GM10266 (cell line): ENCODE results near the gene HBG2.

Source experiments
- DNase-seq: peaks from one replicate; pipeline ENCODE4 v3.0.0; 2012; ENCODE audit errors: extremely low spot score
- CTCF ChIP-seq: IDR thresholded peaks from 2 replicates; pipeline ENCODE4 v1.5.1; 2012; ENCODE audit warnings: mild to moderate bottlenecking, low read depth; ENCODE audit not compliant: control insufficient read depth, insufficient read depth; ENCODE audit errors: missing control alignments

The HBG2 gene

GRCh38 chr11:5232176-5232575 is 22.4 kb downstream of the HBG2 start:
- DNase-seq: no peak
- no peak for TF ChIP-seq CTCF

GRCh38 chr11:5231111-5231510 is 23.5 kb downstream of the HBG2 start:
- no peak for TF ChIP-seq CTCF
- no peak for DNase-seq

- TF ChIP-seq CTCF: no peak
- no peak for DNase-seq
Observed at GRCh38 chr11:5230266-5230665, 24.3 kb downstream of the HBG2 start.

GRCh38 chr11:5229796-5230195 is 24.8 kb downstream of the HBG2 start:
- DNase-seq: no peak
- TF ChIP-seq CTCF: no peak

GRCh38 chr11:5229356-5229755 is 25.2 kb downstream of the HBG2 start:
- no peak for DNase-seq
- TF ChIP-seq CTCF: no peak

GRCh38 chr11:5228124-5228523 is 26.5 kb downstream of the HBG2 start:
- TF ChIP-seq CTCF: no peak
- DNase-seq: no peak

GRCh38 chr11:5227681-5228080 is 26.9 kb downstream of the HBG2 start:
- no peak for DNase-seq
- no peak for TF ChIP-seq CTCF
